ENCODE measurements around the gene NCOR2. TPM values are rescaled to one million over a fixed set of nuclear protein-coding genes. Genes with fewer than 3 reads are reported as not detected.

NCOR2 gene
- polyA plus RNA-seq, 12 donors, result 79.0 to 179 (median 93.0) TPM; not detected in 1

- no peak for DNase-seq
These were observed 6.2 kb downstream of the NCOR2 start for GRCh38 chr12:124561231-124561630.

GRCh38 chr12:124560146-124560890 is 7.1 kb downstream of the NCOR2 start:
- DNase-seq, result no peak

GRCh38 chr12:124559182-124560017 is 8.0 kb downstream of the NCOR2 start:
- DNase-seq, result no peak

GRCh38 chr12:124558313-124558712 is 9.1 kb downstream of the NCOR2 start:
- DNase-seq, result no peak

GRCh38 chr12:124557518-124558223 is 9.7 kb downstream of the NCOR2 start:
- DNase-seq, result no peak

- DNase-seq, result no peak
These were observed 10.4 kb downstream of the NCOR2 start for GRCh38 chr12:124556896-124557501.

- DNase-seq, result no peak
These were observed 11.3 kb downstream of the NCOR2 start for GRCh38 chr12:124556074-124556466.

- DNase-seq, result no peak
These were observed 12.0 kb downstream of the NCOR2 start for GRCh38 chr12:124555168-124556073.

GRCh38 chr12:124554429-124555029 is 12.9 kb downstream of the NCOR2 start:
- DNase-seq, result no peak

GRCh38 chr12:124553862-124554428 is 13.5 kb downstream of the NCOR2 start:
- no peak for DNase-seq

- no peak for DNase-seq
These were observed 15.9 kb downstream of the NCOR2 start for GRCh38 chr12:124551268-124552144.

GRCh38 chr12:124550123-124551089 is 17.0 kb downstream of the NCOR2 start:
- DNase-seq, result no peak

GRCh38 chr12:124549629-124550028 is 17.8 kb downstream of the NCOR2 start:
- no peak for DNase-seq

- no peak for DNase-seq
These were observed 18.5 kb downstream of the NCOR2 start for GRCh38 chr12:124548854-124549378.

GRCh38 chr12:124547626-124548025 is 19.8 kb downstream of the NCOR2 start:
- no peak for DNase-seq

- DNase-seq, result no peak
These were observed 21.6 kb downstream of the NCOR2 start for GRCh38 chr12:124545508-124546418.

Data from muscle of arm (tissue), 12 donors.